ENCODE results near the gene UBXN6. TPM values are rescaled to one million over a fixed set of nuclear protein-coding genes. Genes with fewer than 3 reads are reported as not detected.
A peak's percentile ranks its signal among the peaks of the same experiment; 100 is the strongest.

Gene UBXN6
- total RNA-seq, 4 donors from 2014 or later = 72.2 to 314 (median 132) TPM

DNA sequence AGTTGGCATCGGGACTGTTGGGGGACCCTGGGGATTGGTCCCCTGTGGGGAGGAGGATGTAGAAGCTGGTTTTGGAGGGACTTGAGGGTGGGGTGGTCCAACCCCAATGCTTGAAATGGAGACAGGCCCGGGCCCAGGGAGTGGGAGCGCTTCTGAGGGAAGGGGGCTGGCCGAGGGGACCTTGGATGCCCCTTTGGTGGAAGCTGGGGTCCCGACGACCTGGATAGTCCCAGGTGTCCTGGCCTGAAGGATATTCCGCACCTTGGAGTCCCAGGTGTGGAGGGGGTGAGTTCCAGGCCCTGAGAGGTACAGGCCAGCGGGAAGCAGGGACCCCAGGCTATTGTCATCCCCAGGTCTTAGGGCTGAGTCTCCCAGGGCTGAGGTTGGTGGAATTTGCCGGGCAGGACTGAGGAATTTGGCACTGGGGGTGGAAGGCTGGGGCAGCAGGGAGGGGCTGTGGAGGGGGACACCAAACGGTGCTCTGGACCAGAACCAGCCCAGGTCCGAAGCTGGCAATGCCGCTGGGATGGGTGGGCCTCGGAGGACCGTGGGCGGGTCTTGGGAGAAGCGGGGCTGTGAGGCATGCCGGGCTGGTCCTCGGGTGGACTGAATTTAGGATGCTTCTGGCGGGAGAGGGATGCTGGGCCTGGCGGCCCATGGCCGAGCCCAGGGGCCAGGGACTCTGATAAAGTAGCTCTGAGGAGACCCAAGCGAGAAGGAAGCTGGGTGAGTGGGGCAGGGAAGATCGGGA, 16.3 kb upstream of the UBXN6 start:
- peak overlapping the region in 2 of 4 donors; percentile 12 to 16 for H3K27ac ChIP-seq
- H3K27me3 ChIP-seq = no peaks in the 10 kb centered on the region
- WGBS, 2 donors (ENCODE audit: low coverage in 1 of 2) = 55 to 66% methylated on average over 5 to 22 of the region's 23 CpGs
- DNase-seq = no peak
- TF ChIP-seq EP300 (IDR thresholded peaks at IDR 0.05; ENCODE audit: low read depth) = no peak
- TF ChIP-seq POLR2A (IDR thresholded peaks at IDR 0.05) = no peak
- no peak for TF ChIP-seq CTCF (IDR thresholded peaks at IDR 0.05)
- TF ChIP-seq POLR2AphosphoS5 (IDR thresholded peaks at IDR 0.05) = no peak
- H3K36me3 ChIP-seq = peaks cover 0 to 3% (median 0%) of the 10 kb centered on the region in 4 donors
- no peaks in the 10 kb centered on the region for H3K9me3 ChIP-seq
- peak overlapping the region in 1 of 4 donors; percentile 99 for H3K4me3 ChIP-seq
- intact Hi-C loops (cut with DNase I; ENCODE audit: low total_unique reads) = no loop called here
- peaks cover 7 to 33% (median 22%) of the 10 kb centered on the region in 4 donors for H3K4me1 ChIP-seq
- in situ Hi-C loops (cut with MboI; ENCODE audit: low pct_ligation_motif_present in 1 of 4, low pct_unique_long_range_greater_than_20kb in 1 of 4, low sequenced_read_pairs in 3 of 4) = no loop called here

DNA sequence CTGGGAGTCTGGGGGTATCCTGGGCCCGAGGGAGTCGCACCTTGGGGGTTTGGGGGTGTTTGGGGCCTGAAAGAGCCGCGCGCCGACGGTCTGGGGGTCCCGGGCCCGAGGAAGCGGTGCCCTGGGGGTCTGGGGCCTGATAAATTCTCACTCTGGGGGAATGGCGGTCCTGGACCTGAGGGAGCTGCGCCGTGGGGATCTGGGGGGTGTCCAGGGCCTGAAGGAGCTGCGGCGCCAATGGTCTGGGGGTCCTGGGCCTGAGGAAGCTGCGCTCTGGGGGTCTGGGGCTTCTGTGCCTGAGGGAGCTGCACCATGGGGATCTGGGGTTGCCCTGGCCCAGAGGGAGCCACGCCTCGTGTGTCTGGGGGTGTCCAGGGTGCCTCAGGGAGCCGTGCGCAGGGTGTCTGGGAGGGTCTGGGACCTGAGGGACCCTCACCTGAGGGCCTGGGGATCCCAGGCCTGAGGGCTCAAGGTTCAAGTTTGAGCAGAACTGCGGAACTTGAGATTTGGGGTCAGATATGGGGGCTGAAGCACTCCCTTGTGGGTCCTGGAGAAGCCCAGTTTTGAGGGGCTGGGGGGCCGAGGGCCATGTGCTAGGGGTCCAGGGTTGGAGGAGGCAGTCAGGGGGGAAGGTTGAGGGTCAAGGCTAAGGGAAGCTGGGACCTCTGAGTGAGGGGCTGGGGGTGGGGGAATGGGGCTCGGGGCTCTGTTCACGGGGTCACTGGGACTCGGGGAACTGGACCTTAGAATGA, 15.6 kb upstream of the UBXN6 start:
- Histone ChIP-seq H3K9me3 (no peaks in the 10 kb centered on the region), H3K36me3 (peaks cover 0 to 3% (median 0%) of the 10 kb centered on the region in 4 donors), H3K4me3 (peak overlapping the region; percentile 93 to 99 (median 97)), H3K27me3 (no peaks in the 10 kb centered on the region), H3K4me1 (peaks cover 7 to 33% (median 22%) of the 10 kb centered on the region in 4 donors), H3K27ac (peak overlapping the region in 3 of 4 donors; percentile 69 to 93 (median 93))
- in situ Hi-C loops (cut with MboI; ENCODE audit: low pct_ligation_motif_present in 1 of 4, low pct_unique_long_range_greater_than_20kb in 1 of 4, low sequenced_read_pairs in 3 of 4) = no loop called here
- TF ChIP-seq CTCF (IDR thresholded peaks at IDR 0.05) (no peak), EP300 (IDR thresholded peaks at IDR 0.05; ENCODE audit: low read depth) (no peak), POLR2AphosphoS5 (IDR thresholded peaks at IDR 0.05) (no peak), POLR2A (IDR thresholded peaks at IDR 0.05) (no peak)
- DNase-seq = no peak
- intact Hi-C loops (cut with DNase I; ENCODE audit: low total_unique reads) = no loop called here
- 35 to 53% methylated on average over 3 to 11 of the region's 25 CpGs for WGBS, 2 donors (ENCODE audit: low coverage in 1 of 2)

DNA sequence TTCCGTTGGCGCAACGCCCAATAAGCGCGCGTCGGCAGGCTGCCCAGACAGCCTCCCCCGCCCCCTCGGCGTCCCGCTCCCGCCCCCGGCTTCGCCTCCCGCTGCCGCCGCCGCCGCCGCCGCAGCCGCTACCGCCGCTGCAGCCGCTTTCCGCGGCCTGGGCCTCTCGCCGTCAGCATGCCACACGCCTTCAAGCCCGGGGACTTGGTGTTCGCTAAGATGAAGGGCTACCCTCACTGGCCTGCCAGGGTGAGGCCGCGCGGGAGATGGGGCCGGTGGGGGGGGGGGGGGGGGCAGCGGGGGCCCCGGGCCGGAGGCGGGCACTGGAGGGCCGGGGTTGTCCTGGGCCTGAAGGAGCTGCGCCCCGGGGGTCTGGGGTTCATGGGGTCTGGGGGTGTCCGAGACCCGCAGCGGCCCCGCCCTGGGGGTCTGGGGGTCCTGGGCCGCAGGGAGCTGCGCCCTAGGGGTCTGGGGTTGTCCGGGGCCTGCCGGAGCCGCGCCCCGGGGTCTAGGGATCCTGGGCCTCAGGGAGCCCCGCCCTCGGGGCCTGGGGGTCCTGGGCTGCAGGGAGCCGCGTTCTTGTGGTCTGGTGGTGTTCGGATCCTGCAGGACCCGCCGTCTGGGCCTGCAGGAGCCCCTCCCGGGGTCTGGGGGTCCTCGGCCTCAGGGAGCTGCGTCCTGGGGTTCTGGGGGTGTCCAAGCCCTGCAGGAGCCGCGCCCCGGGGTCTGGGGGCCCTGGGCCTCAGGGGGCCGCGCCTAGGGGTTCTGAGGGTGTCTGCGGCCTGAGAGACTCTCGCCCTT, 14.8 kb upstream of the UBXN6 start, which contains the start of gene HDGFL2:
TSS of gene HDGFL2 (plus strand) at position 124 of the 801 bp plus-strand sequence. CDS start at position 178, 54 bp downstream.
- DNase-seq = no peak
- 0% methylated on average over 33 of the region's 71 CpGs; no CpG with 5 or more reads in 1 of the 2 donors for WGBS, 2 donors (ENCODE audit: low coverage in 1 of 2)
- no peaks in the 10 kb centered on the region for H3K9me3 ChIP-seq
- no peak for TF ChIP-seq EP300 (IDR thresholded peaks at IDR 0.05; ENCODE audit: low read depth)
- TF ChIP-seq POLR2A (IDR thresholded peaks at IDR 0.05) = no peak
- no peak for TF ChIP-seq CTCF (IDR thresholded peaks at IDR 0.05)
- no peak for TF ChIP-seq POLR2AphosphoS5 (IDR thresholded peaks at IDR 0.05)
- H3K27ac ChIP-seq = peak within 1 kb of the TSS; percentile 93 to 96 (median 94)
- in situ Hi-C loops (cut with MboI; ENCODE audit: low pct_ligation_motif_present in 1 of 4, low pct_unique_long_range_greater_than_20kb in 1 of 4, low sequenced_read_pairs in 3 of 4) (no loop called here), intact Hi-C loops (cut with DNase I; ENCODE audit: low total_unique reads) (no loop called here)
- peaks cover 7 to 33% (median 22%) of the 10 kb centered on the region in 4 donors for H3K4me1 ChIP-seq
- H3K4me3 ChIP-seq = peak within 1 kb of the TSS; percentile 93 to 99 (median 97)
- H3K27me3 ChIP-seq = no peaks in the 10 kb centered on the region
- peaks cover 0 to 3% (median 0%) of the 10 kb centered on the region in 4 donors for H3K36me3 ChIP-seq
